Activated T-cell treated with anti-CD3 and anti-CD28 coated beads for 48 hours (primary cell): ENCODE results near the gene NAMPT.
A peak's percentile ranks its signal among the peaks of the same experiment; 100 is the strongest.
"Not testable (repeated sequence)": the region's sequence is repeated elsewhere in the genome, so short reads cannot be mapped to it uniquely, and the experiment has no call there.

ENCODE experiments used
- DNase-seq: peaks from one replicate; pipeline ENCODE4 v3.0.0-alpha.2; 2020; ENCODE audit warnings: low read depth

NAMPT gene

DNA sequence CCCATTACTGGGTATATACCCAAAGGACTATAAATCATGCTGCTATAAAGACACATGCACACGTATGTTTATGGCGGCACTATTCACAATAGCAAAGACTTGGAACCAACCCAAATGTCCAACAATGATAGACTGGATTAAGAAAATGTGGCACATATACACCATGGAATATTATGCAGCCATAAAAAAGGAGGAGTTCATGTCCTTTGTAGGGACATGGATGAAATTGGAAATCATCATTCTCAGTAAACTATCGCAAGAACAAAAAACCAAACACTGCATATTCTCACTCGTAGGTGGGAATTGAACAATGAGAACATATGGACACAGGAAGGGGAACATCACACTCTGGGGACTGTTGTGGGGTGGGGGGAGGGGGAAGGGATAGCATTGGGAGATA is 13.8 kb upstream of the NAMPT start:
- DNase-seq, result not testable (repeated sequence)

DNA sequence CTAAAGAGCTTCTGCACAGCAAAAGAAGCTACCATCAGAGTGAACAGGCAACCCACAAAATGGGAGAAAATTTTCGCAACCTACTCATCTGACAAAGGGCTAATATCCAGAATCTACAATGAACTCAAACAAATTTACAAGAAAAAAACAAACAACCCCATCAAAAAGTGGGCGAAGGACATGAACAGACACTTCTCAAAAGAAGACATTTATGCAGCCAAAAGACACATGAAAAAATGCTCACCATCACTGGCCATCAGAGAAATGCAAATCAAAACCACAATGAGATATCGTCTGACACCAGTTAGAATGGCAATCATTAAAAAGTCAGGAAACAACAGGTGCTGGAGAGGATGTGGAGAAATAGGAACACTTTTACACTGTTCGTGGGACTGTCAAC is 13.4 kb upstream of the NAMPT start:
- DNase-seq, result not testable (repeated sequence)

DNA sequence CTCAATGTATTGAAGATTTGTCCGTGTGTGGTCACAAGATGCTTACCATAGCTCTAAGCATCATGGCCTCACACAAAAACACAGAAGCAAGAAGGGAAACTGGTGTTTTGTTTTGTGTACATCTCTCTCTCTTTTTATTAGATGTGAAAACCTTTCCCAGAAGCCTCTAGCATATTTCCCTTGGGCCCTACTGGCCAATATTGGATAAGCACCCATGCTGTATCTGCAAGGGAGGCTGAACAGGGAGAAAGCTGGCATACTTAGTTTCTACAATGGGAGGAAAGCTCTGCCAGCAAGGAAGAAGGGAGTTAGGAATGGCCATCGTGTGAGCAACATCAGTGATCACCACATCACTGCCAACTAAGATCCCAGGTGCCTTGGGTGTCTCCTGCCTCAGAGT is 9.6 kb upstream of the NAMPT start:
- DNase-seq, result no peak

DNA sequence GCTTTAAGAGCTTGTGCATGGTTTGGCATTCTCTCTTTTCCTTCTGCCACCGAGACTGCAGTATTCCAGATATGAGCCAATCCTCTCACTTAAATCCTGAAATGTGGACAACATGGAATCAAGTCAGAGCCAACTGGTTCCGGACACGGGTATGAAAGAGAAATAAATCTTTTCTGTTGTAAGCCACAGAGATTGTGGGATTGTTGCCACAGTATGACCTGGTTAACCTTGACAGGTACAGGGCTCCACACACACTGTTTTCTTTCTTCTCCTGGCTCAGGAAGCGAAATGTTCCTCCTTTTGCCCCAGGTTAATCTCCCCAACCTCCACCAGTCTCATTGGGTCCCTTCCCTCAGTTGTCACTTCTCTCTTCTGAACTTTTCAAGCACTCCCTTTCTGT is 6.5 kb upstream of the NAMPT start:
- DNase-seq, result no peak

DNA sequence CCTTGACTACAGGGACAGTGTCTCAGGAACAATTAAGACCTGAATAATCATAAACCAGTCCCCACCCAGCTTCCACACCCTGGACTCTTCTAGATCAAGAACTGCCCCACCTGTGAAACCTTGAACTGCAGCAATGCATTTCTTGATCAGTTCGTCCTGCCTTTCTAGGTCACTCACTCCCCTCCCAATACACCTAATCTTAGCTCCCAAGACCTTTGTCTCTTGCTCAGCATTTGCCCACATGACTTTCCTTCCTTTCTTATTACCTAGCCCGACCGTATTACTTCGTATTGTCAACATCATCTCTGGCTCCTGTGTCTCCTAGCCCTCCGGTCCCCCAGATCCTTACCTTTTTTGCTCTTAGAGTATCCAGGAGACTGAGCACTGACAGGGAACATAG is 5.5 kb upstream of the NAMPT start:
- no peak for DNase-seq

DNA sequence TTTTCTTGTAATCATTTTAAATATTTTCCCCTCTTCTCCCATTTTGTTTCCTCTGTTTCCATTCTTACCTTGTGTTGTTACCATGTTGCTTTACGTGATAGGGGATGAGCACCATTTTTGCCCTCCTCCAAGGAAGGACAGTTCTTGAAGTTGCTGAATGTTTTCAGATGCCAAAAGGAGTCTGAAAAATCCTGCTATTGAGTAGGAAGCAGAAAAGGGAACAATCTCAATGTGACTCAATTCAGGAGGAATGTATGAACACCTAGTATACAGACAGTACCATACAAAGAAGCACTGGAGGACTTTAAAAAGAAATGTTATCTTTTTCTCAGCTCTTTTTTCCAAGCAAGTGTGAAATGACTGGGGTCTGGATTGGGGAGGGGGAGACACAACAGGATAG is 5.1 kb upstream of the NAMPT start:
- no peak for DNase-seq

DNA sequence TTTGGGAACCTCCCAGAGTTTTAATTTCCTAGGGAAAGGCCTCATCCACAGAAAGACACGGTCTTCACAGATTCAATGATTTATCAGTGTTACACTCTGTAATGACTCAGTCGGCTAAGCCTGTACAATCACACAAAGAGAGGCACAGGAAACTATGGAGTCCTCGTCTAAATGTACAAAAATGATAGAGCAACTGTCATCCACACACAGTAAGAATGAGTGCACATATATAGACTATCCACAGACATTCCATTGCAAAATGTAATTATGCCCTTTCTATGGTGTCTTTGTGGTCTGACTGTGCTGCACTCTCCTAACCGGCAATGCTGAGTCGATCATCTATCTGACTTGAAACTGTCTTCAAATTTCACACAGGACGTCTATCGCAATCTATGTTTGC is 3.5 kb upstream of the NAMPT start:
- no peak for DNase-seq

DNA sequence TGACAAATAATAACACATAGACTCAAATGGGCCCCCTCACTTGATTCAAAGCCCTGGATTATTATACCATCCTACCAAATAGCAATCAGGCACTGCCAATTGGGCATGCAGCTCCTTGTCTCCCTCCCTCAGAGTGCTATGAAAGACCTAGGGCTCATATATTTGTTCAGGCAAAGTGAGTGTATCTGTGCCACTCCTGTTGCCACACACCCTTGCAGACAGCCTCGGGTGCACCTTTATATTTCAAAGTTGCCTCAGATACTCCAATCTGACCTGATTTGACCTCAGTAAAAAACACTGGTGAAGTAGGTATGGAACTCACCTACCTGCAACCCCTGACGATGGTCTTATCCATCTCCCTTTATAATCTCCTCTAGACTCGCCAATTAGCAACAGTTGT is 3.0 kb upstream of the NAMPT start:
- no peak for DNase-seq

DNA sequence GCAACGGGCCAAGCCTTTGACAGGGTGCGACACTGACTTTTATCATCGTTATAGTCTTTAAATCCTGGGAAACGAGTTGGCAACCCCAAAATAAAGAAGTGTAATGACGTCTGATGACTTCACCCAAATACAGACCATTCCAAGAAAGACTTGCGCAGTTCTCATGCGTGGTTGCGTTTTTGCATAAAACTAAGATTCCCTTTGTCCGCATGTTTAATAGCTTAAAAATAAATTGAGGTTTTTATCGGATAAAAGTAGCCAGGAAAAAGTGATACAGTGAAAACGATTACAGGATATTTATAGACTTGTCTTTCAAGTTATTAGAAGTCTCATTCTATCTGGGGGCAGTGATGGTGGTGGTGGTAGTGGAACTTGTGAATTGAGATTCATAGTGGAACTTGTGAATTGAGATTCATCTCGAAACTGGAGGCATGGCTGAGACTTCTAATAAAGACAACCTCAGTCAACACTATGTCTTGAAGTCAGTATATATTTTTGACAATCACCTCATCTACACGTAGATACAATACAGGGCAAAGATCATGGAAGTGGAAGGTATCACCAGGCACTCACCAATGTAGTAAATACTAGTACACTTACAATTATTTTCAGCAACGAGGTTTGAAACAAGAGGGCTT is 1.2 kb upstream of the NAMPT start:
- DNase-seq, result no peak

DNA sequence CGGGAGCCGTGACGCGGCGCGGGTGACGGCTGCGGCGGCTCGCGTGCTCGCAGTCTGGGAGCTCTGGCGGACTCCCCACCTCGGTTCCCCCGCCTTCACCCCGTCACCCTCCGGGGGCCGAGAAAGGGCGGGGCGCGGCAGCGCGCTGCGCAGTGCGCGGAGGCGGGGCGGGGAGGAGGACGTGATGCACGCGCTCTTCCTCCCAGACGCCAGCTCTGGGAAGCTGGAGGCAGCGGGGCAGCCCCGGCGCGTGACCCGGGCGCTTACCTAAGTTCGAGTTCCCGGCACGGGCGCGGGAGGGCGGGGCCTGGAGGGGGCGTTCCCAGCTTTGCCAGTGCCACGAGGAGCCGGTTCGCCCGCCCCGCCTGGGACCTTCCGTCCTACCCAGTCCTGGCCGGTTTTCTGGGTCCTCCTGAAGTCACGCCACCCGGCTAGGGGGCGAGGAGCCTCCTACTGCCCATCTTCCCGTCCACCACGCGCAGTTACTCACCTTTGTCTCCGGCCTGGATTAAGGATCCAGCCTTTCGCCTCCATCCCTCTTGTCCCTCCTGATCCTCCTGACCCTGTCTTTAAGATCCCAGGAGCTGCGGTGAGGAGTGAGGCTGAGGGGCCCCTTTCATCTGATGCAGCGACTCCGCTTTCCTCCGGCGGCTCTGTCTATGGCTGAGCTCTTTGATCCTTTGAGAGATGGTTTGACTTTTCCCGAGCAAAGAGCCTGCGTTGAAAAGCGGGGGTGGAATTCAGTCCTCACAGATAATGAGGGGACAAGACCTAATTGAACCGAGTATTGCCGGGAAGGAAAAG is 470 bp upstream of the NAMPT start:
- DNase-seq, result peak; percentile 100

DNA sequence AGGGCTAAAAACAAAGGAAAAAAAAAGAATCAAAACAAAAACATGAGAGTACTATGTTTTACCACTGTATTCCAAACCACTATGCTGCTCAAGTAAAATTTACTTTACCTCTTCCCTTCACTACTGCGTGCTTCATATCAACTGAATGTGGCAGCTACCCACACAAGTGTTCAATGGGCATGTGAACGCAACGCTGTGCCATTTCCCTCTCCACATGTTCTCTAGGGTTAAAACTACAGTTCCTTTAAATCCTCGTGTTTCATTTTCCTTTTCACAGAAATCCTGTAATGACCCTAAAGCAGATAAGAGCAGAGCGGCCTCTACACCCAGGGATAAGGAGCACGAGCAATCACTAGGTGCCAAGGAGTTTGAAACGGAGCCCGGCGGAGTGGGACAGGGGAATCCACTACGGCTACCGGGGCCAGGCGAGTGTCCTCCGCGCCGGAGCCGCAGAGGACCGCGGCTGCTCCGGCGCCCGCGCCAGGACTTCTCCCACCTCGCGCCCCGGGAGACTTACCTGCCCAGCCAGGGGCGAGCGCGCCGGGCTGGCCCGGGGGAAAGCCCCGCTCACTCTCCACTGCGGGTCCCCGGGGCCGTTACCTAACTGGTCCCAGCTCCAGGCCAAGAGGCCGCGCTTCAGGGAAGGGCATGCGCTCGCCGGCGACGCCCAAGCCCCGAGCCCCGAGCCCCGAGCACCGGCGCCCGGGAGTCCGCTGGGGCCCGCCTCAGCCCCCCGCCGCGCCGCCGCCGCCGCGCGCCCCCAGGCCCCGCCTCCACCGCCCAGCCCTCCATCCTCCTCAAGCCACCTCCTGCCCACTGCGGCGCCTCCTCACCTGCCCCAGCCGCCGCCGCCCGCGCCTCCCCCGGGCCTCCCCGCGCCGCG is 711 bp downstream of the NAMPT start:
- DNase-seq, result peak; percentile 40

DNA sequence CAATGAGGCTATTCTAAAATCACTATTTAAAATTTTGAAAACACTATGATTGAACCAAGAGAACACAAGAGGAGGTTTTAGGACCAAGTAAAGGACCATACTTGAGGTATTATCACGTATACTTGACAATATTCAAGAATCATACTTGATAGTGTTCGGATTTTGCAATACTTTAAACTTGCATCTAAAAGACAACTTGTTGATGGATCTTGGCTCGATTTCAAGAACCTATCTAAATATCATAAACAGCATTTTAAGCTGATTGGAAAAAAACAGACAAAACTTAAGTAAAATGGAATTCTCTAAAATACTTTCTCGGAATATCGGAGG is 1.3 kb downstream of the NAMPT start:
- no peak for DNase-seq

DNA sequence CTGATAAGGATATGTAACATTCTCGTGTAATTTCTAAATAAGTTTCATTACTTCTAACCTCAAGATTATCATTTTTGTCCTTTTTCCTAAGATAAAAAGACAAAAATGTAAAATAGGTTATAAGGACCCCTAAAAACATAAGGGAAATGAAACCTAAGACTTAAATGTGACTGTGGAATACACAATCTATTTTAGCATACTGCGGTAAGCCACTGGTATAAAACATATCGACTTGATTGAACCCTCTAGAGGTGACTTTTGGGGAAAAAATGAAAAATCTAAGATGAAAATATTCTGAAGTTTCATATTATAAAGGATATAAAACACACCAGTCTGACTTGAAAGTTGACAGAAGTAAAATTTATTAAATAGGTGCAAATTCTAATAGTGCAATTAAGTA is 1.9 kb downstream of the NAMPT start:
- no peak for DNase-seq

DNA sequence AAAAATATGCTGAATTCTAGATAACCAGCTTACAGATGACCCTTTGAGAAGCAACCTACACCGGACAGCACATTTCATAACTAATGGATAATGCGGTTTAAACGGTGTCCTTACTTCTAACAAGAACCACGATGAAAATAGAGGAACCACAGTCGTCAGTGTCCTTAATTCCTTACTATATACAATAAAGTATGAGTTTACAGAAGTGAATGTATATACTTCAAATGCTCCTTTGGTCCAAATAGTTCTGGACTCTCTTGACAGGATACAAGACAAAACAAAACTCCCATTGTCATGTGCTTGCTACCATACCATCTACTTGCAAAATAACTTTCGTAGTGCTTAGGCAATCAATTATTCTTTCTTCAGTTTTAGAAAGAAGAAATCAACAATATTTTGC is 2.4 kb downstream of the NAMPT start:
- DNase-seq, result no peak

DNA sequence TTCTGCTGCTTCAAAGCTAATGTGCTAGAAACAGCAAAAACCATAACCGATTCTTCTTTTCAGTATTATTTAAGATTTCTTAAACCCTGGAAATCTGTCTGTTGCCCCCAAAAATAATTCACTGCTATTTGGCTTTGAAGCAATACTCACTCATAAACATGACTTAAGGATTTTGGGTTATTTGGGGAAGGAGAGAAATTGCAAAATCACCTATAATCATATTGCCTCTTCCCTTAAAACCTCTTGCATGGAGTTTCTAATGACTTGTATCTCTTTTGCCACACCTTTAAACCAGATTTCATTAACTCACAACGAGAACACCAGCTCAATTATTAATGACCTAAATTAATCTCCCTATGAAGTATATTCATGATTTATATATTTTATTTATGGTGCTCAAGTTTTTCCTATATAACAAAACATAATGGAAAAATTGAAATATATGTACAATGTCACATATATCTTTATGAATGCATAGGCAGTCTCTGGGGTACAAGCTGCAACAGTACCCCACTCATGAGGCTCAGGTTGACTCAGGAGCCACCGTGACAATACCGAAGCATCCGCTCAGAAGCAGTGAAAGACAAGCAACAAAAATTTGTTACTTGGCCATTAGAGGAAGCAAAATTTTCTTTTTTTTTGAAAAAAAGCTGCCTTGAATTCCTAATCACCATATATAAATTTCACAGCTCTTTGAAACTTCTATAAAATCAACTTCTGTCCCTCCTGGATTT is 3.0 kb downstream of the NAMPT start:
- no peak for DNase-seq

DNA sequence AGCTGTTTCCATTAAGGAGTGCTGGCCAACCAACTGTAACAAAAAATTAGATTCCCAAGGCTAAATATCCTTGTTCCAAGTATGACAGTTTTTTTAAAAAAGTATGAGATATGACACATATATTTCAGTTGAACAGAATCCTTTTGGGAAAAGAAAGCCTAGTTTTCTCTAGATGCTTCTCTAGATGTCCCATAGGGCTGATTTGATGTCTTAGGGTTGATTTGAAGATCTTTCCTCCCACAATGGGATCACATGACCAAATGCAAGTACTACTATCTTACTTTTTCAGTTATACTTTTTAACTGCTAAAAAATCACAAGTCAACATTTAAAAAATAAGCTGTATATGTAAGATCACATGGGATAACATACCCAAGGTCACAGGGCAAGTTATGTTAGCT is 3.7 kb downstream of the NAMPT start:
- DNase-seq, result no peak

DNA sequence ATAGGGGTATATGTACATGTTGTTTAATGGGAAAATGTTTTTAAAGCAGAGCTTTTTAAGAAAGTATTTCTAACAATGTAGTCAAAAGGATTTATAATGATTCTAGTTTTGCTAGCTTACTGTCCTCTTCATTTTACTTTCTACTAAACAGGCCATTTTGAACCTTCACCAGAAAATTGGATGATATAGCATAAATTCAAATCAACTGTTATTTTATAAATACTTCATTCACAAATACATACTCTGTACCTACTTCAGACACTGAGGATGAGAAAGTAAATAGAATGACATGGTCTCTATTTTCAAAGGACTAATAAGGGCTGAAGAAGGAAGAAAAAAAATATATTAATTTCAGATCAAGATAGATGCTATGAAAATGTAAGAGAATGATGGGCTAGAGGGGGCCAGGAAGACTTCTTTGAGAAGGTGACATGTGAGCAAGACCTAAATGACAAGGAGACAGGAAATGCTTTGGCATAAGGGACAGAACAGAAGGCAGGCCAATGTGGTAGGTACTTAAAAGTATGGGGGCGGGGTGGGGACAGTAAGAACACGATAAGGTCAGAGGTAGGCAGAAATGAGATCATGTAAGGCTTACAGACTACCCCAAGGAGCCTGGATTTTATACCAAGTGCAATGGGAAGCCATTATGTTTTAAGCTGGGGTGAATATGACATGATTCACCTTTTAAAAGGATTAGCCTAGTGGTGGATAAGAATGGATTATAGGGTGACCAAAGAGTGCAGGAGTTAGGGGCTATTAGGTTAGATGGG is 5.2 kb downstream of the NAMPT start:
- no peak for DNase-seq

DNA sequence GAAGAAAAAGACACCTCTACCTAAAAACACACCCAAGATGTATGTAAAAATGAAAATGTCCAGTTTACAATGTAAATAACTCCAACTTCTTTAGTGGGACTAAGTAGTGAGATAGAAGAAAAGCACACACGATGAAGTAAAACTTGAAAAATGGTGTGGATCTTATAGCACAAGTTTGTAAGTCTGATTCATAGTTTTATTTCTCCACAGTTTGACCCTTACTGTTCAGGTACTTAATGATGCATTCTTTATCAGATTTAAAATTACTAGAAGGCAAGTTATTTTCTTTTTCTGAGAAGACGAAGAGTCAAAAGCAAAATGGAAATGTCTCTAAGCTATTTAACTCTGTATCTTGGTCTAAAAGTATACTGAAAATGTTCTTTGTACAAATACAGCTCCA is 6.1 kb downstream of the NAMPT start:
- DNase-seq, result no peak

DNA sequence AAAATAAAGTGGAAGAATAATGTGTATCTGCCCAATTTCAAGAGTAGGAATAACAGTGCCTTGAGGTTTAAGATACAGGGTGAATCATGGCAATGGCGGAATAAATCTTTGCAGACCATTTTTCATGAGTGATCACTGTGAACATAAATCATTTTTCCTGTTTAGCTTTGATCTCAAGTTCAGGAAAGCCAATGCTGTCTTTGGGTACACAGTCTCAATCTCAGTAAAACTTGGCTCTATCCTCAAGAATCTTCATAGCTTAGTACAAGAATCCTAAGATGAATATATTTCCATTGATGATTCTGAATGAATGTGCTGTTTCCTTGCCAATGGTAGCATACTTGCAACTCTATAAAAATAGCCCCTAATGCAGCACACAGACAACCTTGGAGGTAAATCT is 6.8 kb downstream of the NAMPT start:
- no peak for DNase-seq

DNA sequence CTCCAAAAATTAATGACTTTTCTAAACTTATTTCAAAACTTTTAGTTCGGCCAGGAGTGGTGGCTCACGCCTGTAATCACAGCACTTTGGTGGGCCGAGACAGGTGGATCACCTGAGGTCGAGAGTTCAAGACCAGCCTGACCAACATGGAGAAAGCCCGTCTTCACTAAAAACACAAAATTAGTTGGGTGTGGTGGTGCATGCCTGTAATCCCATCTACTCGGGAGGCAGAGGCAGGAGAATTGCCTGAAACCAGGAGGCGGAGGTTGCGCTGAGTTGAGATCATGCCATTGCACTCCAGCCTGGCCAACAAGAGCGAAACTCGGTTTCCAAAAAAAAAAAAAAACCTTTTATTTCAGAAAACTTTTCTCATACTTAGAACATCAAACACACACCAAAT is 8.3 kb downstream of the NAMPT start:
- no peak for DNase-seq

DNA sequence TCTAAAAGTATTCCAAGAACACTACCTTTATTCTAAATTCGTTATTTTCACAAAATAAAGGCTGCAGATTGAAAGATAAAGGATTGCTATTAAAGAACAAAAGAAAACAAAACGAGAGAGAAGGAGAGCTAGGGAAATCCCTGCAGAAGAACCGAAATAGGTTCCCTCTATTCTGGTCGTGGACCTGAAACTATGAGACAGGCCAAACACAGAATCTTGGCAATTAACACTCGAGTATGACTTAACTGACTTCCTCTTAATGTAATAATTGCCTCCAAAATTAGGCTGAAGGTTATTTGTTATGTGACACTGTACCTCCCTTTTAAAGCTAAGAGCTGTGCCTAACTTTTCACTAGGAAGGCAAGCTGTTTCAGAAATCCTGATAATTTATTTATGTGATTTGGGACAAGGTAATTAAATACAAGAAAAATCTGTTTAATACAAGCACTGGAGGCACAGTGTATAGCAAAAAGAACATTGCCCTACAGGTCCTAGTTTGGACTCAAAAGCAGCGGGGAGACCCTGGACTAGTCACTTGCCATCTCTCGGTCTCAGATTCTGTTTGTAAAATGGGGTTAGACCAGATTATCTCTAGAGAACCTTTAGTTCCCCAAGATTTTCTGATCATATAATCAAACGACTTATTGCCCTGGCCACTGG is 11.6 kb downstream of the NAMPT start:
- DNase-seq, result no peak
